ENCODE data around the gene PRUNE2. TPM values are rescaled to one million over a fixed set of nuclear protein-coding genes. Genes with fewer than 3 reads are reported as not detected.

Gene PRUNE2
- polyA plus RNA-seq, 1 of the 3 experiments (the other 2 are of a cell fraction): 13.0 TPM

- DNase-seq: no peak
- WGBS (ENCODE audit: low lambda C conversion rate): 15% methylated on average over 1 of the region's 1 CpG
Measured at GRCh38 chr9:76932265-76932664, 26.4 kb upstream of the PRUNE2 start.

GRCh38 chr9:76927540-76928240 is 21.8 kb upstream of the PRUNE2 start:
- H3K9ac ChIP-seq: peak overlapping the region; percentile 44; the same call in 1 of the 2 replicates
- ChIA-PET CTCF (no interaction called here), POLR2A (no interaction called here)
- TF ChIP-seq EP300 (IDR thresholded peaks at IDR 0.05; ENCODE audit: borderline replicate concordance in 1 of 2, low read depth in 1 of 2, low read length in 1 of 2) (peak in 1 of 2 experiments; percentile 14; a peak in 1 of 4 replicates), CTCF (IDR thresholded peaks at IDR 0.05) (no peak), JUND (IDR thresholded peaks at IDR 0.05) (peak; percentile 52), POLR2AphosphoS5 (IDR thresholded peaks at IDR 0.05; ENCODE audit: low read depth, low read length) (no peak), FOSL2 (IDR thresholded peaks at IDR 0.05; ENCODE audit: borderline replicate concordance, low read depth) (peak; percentile 26; the same call in 1 of the 2 replicates), NFIC (IDR thresholded peaks at IDR 0.05; ENCODE audit: borderline replicate concordance) (peak; percentile 15; the same call in 1 of the 2 replicates), TCF12 (IDR thresholded peaks at IDR 0.05) (peak; percentile 71)
- H4K20me1 ChIP-seq (ENCODE audit: insufficient read depth): no peaks in the 10 kb centered on the region
- peak overlapping the region; percentile 41 for H3K4me2 ChIP-seq
- H3F3A ChIP-seq (replicated peaks; ENCODE audit: insufficient read depth): peaks cover 34% of the 10 kb centered on the region
- H3K36me3 ChIP-seq (replicated peaks in 1 of 2; ENCODE audit: control insufficient read depth in 1 of 2, insufficient read depth in 2 of 2, low read length in 1 of 2): no peaks in the 10 kb centered on the region
- H2AFZ ChIP-seq (ENCODE audit: low read depth): no peak overlapping the region
- no peaks in the 10 kb centered on the region for H3K27me3 ChIP-seq (ENCODE audit: insufficient read depth)
- no peak for DNase-seq
- H3K4me1 ChIP-seq (ENCODE audit: control insufficient read depth in 1 of 2, insufficient read depth in 2 of 2, low read depth in 1 of 2, low read length in 1 of 2): peaks cover 0 to 17% of the 10 kb centered on the region in 2 experiments; a peak in 1 of 4 replicates
- H3K4me3 ChIP-seq (ENCODE audit: low read depth in 2 of 2, low read length in 1 of 2): no peak overlapping the region
- H3K9me2 ChIP-seq: no peaks in the 10 kb centered on the region
- H3K79me2 ChIP-seq (ENCODE audit: insufficient read depth): no peaks in the 10 kb centered on the region
- peaks cover 6% of the 10 kb centered on the region; the same call in 1 of the 2 replicates for H3K9me3 ChIP-seq
- peak overlapping the region in 1 of 2 experiments; percentile 79; a peak in 2 of 4 replicates for H3K27ac ChIP-seq (ENCODE audit: low read depth in 2 of 2, low read length in 1 of 2)
- WGBS (ENCODE audit: low lambda C conversion rate): 13% methylated on average over 5 of the region's 5 CpGs

More at GRCh38 chr9:76932265-76932664, 26.4 kb upstream of the PRUNE2 start:
- TF ChIP-seq FOXM1 (IDR thresholded peaks at IDR 0.05; ENCODE audit: low read depth) (no peak), ELF1 (IDR thresholded peaks at IDR 0.05) (no peak)
- Histone ChIP-seq H3K36me3 (replicated peaks in 1 of 2; ENCODE audit: control insufficient read depth in 1 of 2, insufficient read depth in 2 of 2, low read length in 1 of 2) (no peaks in the 10 kb centered on the region), H4K20me1 (ENCODE audit: insufficient read depth) (no peaks in the 10 kb centered on the region), H3K27ac (ENCODE audit: low read depth in 2 of 2, low read length in 1 of 2) (no peak overlapping the region), H3K4me1 (ENCODE audit: control insufficient read depth in 1 of 2, insufficient read depth in 2 of 2, low read depth in 1 of 2, low read length in 1 of 2) (0 out of 4 replicates have a peak, but pooled peaks cover 0 to 10% of the 10 kb centered on the region in 2 experiments), H3K4me3 (ENCODE audit: low read depth in 2 of 2, low read length in 1 of 2) (no peak overlapping the region), H3K9ac (no peak overlapping the region), H3K9me3 (no peaks in the 10 kb centered on the region), H3F3A (replicated peaks; ENCODE audit: insufficient read depth) (peaks cover 16% of the 10 kb centered on the region), H3K27me3 (ENCODE audit: insufficient read depth) (no peaks in the 10 kb centered on the region), H3K4me2 (no peak overlapping the region), H3K79me2 (ENCODE audit: insufficient read depth) (no peaks in the 10 kb centered on the region), H3K9me2 (no peaks in the 10 kb centered on the region), H2AFZ (ENCODE audit: low read depth) (no peak overlapping the region)
- POLR2A ChIA-PET: no interaction called here
- CTCF ChIA-PET: interaction anchor here (0.6 kb wide), 1 partner anchor 1124 kb away, joined by 3 read pairs; no protein-coding TSS in a partner anchor

- no peak for TF ChIP-seq SIN3A (IDR thresholded peaks at IDR 0.05; ENCODE audit: borderline replicate concordance, low read depth, low read length)
- no peak for TF ChIP-seq SMC3 (IDR thresholded peaks at IDR 0.05; ENCODE audit: low read depth, low read length)
- TF ChIP-seq USF2 (IDR thresholded peaks at IDR 0.05; ENCODE audit: borderline replicate concordance, low read depth, low read length): no peak
- TF ChIP-seq ZBTB33 (IDR thresholded peaks at IDR 0.05; ENCODE audit: borderline replicate concordance, low read depth): no peak
- TF ChIP-seq IRF3 (IDR thresholded peaks at IDR 0.05; ENCODE audit: low read depth, low read length): no peak
- TF ChIP-seq CHD2 (IDR thresholded peaks at IDR 0.05; ENCODE audit: low read length, partially characterized antibody): no peak
- no peak for TF ChIP-seq MEF2A (IDR thresholded peaks at IDR 0.05; ENCODE audit: borderline replicate concordance, low read depth)
- Histone ChIP-seq H3K9me3 (peaks cover 6% of the 10 kb centered on the region; the same call in 1 of the 2 replicates), H2AFZ (ENCODE audit: low read depth) (no peak overlapping the region), H3K36me3 (replicated peaks in 1 of 2; ENCODE audit: control insufficient read depth in 1 of 2, insufficient read depth in 2 of 2, low read length in 1 of 2) (no peaks in the 10 kb centered on the region), H3K4me3 (ENCODE audit: low read depth in 2 of 2, low read length in 1 of 2) (no peak overlapping the region), H3K27me3 (ENCODE audit: insufficient read depth) (no peaks in the 10 kb centered on the region), H3K4me1 (ENCODE audit: control insufficient read depth in 1 of 2, insufficient read depth in 2 of 2, low read depth in 1 of 2, low read length in 1 of 2) (peaks cover 0 to 17% of the 10 kb centered on the region in 2 experiments; a peak in 1 of 4 replicates), H3F3A (replicated peaks; ENCODE audit: insufficient read depth) (peaks cover 34% of the 10 kb centered on the region), H3K79me2 (ENCODE audit: insufficient read depth) (no peaks in the 10 kb centered on the region), H3K9ac (peak overlapping the region; percentile 44; the same call in 1 of the 2 replicates), H3K4me2 (peak overlapping the region; percentile 41), H3K27ac (ENCODE audit: low read depth in 2 of 2, low read length in 1 of 2) (peak overlapping the region in 1 of 2 experiments; percentile 79; a peak in 2 of 4 replicates), H3K9me2 (no peaks in the 10 kb centered on the region), H4K20me1 (ENCODE audit: insufficient read depth) (no peaks in the 10 kb centered on the region)
- no peak for DNase-seq
- ChIA-PET POLR2A (no interaction called here), CTCF (no interaction called here)
- 16% methylated on average over 6 of the region's 6 CpGs for WGBS (ENCODE audit: low lambda C conversion rate)
Measured at GRCh38 chr9:76926846-76927245, 20.9 kb upstream of the PRUNE2 start.
